ENCODE measurements around the gene ISG20L2.

ISG20L2 gene

DNA sequence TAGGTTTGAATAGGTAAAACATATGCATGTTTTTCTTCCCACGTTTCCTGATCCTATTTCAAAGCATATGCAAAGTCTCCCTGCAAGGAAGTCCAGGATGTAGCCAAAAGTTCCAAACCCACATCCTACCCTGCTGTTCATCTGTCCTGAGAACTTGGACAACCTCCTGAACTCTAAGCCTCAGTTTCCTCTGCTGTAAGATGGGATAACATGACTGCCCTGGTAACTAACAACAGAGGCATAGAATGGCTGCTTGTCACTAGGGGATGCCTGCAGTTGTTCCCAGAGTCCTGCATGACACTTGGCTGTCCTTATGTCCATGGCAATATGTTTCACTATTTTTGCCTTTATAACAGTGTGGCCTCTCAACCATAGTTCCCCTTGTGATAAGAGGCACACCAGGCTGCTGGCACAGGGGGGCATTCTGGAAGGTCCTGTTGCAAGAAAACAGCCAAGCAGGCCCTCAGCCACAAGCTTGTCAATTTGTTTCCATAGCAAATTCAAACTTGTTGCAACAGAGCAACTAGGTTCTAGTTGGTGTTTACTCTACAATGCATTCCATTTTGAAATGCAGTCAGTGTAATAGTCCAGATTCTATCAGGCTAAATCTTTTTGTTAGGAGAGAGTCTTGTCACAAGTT, 24.4 kb upstream of the ISG20L2 start:
- no peak for DNase-seq

DNA sequence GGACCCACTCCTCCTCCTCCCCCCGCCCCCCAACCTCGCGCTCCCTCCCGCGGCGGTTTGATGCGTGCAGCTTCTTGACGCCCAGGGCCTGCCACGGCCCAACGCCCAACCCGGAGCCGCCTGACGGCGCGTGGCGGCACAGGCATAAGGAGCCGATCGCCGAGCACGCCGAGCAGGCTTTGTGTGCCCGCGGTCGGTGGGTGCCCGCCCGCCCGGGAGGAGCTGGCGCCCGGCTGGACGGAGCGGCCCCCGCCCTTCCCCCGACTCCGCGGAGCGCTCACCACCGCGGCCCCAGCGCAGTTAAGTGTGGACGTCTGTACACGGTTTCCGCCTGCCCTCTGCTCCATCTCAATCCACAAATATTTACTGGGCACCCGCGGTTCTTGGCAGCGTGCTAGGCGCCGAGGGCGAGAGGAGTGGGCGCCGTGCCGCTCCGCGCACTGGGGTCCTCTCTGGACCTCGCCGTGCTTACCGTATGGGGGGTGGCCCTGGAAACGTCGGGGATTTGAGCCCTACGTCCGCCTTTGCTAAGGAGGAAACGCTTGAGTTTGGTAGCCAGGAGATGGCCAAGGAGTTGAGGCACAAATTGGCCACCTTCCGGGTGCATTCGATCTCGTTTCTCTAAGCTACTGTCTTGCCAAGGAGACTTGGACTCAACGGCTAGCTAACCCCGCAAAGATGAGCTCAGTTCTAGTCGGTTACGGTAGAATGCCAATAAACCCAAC, 23.4 kb upstream of the ISG20L2 start:
- peak; percentile 85 for DNase-seq

DNA sequence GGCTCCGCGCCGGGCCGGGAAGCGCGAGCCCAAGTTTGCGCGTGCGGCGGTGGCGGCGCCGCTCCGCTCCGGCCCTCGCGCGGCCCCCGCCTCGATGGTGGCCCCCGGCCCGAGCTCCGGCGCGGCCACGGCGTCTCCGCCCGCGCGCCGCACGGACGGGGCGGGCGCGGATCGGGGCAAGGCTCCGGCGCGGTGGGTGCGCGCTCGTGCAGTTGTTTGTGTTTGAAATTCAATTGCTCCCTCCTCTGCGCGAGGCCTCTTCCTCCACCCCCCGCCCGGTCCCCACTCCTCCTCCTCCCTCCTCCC, 22.8 kb upstream of the ISG20L2 start, which contains the start of gene HDGF:
Gene HDGF (minus strand): TSS at position 225 of the 306 bp plus-strand sequence. CDS start 246 bp downstream, outside the sequence.
- no peak for DNase-seq

GRCh38 chr1:156750711-156751450, 22.3 kb upstream of the ISG20L2 start:
- DNase-seq: no peak

DNA sequence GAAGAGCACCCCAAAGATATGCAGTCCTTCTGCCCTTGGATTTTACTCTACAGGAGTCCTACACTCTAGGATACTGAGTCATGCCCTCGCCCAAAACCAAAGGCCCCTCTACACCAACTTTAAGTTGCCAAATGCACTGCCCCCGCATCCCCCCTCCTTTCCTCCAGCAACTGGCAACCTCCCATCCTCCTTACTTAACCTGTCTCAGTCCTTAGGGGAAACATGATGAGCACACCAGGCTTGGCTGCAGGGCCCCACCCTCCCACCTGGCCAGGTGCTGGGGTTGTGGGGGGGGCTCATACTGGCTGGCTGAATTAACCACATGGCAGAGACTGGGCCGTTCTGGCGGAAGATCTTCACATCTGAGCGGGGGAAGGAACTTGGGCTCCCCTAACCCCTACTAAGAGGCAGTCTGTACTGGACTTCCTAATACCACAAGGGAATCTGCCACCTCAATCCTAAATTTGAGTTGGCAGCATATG, 21.7 kb upstream of the ISG20L2 start:
- no peak for DNase-seq

DNA sequence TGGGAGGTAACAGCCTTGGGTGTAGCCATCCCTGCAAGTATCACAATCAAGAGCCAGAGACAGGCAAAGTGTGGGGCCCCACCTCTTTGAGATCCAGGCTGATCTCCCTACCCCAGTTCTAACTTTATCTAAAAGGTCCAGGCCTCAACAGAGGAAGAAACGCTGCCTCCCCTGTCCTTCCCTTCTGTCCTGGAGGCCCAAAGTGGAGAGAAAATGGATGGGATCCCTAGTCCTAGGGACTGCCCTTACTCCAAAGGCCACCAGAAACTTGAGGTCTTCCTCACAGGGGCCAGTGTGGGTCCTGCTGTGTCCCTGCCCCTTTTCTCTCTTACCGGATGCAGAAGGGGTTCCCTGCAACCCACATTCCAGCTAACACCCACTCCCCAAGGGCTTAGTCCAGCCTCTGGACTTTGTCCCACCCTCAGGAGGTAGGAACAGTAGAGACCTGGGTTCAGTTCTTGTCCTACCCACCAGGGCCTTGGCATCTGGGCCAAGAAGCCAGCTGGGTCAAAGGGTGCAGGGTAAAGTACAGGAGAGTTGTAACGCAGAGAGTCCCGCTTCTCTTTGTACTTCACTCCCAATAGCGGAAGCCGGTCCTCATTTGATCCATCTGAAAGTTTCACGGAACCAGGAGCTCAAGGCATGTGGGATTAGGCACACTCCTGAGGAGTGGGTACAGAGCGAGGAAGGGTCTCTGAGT, 21.0 kb upstream of the ISG20L2 start:
- no peak for DNase-seq

GRCh38 chr1:156748670-156749418, 20.3 kb upstream of the ISG20L2 start:
- peak; percentile 32 for DNase-seq

DNA sequence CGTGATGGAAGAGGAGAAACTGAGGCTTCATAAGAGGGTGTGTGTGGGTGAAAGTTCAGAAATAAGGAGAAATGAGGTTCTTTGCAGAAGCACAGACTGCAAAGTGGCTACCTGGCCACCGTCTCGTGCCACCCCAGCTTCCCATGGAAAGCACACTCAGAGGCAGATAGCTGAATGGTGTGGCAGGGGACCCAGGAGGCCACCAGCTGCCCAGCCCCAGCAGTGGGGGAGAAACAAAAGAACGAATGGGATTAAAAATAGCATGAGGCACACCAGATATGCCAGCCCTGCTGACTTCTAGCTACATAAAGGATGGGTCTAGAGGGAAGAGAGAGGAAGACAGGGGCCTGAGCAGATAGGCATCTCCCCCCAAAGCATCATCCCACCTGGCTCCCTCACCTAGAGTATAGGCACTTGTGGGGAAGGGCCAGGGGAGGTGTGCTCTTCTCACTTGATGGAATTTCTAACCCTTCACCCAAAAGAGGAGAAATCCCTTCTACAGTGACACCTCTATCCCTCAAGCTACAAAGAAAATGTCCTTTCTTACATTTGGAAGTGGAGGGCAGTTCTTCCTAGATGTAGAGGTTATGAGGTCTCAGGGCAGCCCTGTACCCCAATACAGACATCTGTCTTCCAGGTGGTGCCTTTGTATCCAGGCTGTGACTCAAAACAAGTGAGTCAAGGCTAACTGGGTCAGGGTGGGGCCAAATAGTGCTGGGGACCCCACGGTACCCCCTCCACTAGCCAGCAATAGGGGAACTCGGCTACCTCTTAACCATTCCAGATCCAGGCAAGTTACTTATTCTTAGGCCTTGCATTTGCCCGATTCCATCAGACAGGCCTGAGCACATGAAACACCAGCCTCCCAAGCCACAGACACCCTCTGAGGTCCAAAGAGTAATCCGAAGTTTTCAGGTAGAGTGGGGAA, 19.4 kb upstream of the ISG20L2 start:
- DNase-seq: no peak

- no peak for DNase-seq
Observed at GRCh38 chr1:156746728-156747631, 18.4 kb upstream of the ISG20L2 start.

GRCh38 chr1:156746406-156746727, 17.8 kb upstream of the ISG20L2 start:
- no peak for DNase-seq

- DNase-seq: no peak
Observed at GRCh38 chr1:156745881-156746280, 17.3 kb upstream of the ISG20L2 start.

- no peak for DNase-seq
Observed at GRCh38 chr1:156744786-156745419, 16.3 kb upstream of the ISG20L2 start.

GRCh38 chr1:156744344-156744743, 15.8 kb upstream of the ISG20L2 start:
- no peak for DNase-seq

DNA sequence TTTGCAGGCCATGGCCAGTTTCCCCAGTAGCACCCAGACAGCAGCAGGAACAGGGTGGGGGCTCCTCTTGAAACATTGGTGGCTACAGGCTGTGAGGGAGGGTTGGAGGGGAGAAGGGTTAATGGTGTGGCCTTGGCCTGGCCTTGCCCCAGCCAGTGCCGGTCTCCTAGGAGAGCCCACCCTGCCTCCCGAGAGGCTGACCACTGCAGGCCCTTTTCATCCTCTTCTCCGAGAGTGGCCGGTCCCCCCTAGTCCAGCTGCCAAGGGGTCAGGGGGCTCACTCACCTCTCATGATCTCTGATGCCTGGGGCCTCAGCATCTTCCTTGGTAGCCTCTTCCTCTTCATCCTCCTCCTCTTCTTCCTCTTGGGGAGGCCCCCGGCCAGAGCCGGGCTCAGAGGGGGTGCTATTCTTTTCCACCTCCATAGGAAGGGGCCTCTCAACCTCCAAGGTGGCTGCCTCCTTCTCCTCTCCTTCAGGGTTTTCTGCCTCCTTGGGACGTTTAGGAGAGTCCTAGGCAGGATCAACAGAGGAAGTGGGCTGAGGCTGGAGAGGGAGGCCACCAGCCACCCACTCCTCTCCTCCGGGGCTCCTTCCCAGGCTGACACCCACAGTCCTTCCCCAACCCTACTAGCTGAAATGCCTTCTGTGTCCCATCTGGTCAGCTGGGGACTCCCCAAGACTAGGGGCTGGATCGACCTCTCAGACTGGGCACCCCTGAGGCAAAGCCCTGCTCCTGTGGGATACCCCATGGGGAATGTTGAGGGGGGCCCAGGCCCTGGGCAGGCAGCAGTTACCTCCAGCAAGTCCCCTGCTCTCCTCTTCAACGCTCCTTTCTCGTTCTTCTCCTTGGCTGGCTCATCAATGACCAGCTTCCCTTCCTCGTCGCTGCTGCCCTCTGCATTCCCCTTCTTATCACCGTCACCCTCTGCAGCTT, 15.1 kb upstream of the ISG20L2 start:
- DNase-seq: no peak

DNA sequence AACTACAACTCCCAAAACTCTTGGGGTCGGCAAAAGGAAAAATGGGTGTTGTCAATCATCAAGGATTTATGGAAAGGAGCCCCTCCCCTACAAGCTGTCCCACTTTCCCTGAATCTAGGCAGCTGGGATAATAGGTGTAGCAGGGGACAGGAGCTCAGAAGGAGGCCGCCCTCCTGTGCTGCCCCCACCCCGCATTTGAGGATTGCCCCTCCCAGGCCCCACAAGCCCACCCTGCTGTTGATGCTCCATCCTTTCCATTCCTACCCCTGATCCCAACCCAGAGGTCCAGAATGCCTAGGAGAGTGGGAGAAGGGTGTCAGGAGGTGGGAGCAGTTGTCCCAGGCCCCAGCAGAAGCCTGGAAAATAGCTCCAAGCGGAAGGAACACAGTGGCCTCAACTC, 14.2 kb upstream of the ISG20L2 start:
- no peak for DNase-seq

DNA sequence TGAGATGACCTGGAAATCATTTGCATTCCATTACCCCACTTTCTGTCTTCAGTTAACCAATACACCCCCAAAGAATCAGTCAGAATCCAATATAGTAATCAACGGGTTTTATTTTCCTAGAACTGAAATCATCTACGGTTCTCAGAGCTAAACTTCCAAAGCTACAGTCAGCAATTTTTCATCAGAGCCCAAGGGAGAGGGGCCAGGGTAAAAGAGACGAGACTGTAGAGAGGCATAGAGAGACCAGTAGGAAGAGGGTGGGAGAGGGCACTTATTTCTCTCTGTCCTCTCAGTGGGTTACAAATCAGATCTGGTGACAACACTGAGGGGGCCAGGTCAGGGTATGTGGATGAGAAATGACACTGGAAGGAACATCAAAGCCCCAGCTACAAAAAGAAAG, 13.5 kb upstream of the ISG20L2 start:
- no peak for DNase-seq

DNA sequence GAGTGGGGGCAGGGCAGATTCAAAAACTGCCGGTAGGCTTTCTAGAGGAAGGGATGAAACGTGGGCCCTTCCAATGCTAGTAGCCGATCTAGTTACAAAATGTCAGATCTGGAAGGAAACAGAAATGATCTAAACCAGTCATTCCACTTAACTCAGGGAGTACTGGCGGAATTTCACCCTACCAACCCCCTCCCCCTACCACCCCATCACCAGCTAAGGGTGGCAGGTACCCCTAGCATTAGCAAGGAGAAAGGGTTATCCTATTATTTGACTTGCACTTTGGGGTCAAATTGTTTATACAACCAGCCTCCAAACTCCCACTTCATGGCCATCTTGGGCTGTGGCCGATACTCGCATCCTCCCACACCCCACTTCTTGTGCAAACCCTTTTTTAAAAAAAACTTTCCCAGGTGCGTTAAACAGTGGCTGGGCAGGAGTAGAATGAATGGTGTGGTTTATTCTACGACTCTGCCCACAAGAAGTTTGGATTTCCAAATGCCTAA, 13.0 kb upstream of the ISG20L2 start:
- no peak for DNase-seq

DNA sequence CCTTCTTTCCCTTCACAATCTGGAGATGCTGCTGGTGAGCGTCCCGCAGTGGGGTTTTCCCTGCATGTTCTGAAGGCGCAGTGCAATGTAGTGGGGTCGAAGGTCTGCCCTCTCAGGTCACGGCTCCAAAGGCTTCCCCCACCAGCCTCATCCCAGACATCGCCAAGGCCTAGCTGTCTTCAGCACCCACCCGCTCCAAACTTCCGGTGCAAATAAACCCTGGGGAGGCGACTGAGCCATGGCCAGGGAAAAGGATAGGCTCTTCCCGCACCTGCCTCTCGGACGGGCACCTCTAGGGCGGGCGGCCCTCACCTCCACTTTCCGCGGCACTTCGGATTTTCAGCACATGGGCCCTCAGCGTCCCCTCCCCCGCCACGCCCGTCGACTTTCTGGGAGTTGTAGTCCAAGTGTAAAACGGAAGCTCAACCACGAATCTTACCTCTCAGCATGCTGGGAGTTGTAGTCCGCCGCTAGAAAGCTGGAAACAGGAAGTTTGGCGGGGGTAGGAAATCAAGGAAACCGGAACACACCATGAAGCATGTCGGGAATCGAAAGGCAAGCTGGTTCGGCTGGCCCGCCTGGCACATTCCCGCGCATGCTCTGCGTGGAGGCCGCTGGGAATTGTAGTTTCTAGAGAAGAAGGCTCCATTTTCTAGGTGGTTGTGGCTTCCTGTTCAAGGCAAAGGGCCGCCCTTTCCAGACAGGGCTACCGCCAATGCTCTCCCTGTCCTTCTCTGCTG, 12.3 kb upstream of the ISG20L2 start, which contains the start of gene MRPL24:
Gene MRPL24 (minus strand): TSS at position 348 of the 740 bp plus-strand sequence. CDS start 2,384 bp downstream, outside the sequence.
- peak; percentile 95 for DNase-seq

Data from KG1 (cell line).